Spleen (tissue), 11 donors: ENCODE results near the gene GRAMD1B. TPM values are rescaled to one million over a fixed set of nuclear protein-coding genes. Genes with fewer than 3 reads are reported as not detected.

ENCODE experiments used
- DNase-seq: peaks from one replicate; pipeline ENCODE4 v3.0.0-alpha.2; 2020
- H3K27ac ChIP-seq, 8 donors: fragments of 200-600 bp; sonication (generic) in 7 of 8; 1 replicate in 4 of 8; 2 replicates in 4 of 8; pipeline versions ENCODE4 v1.5.0 to v1.8.0; 2016 to 2021; ENCODE audit warnings: inconsistent platforms in 4 of 8, mild to moderate bottlenecking in 4 of 8, moderate library complexity in 1 of 8
- H3K27me3 ChIP-seq, 7 donors: fragments of 200-600 bp; sonication (generic) in 6 of 7; replicated peaks in 1 of 7; 1 replicate in 4 of 7; 2 replicates in 3 of 7; pipeline versions ENCODE4 v1.5.0 to v1.8.0; 2016 to 2021; ENCODE audit warnings: inconsistent platforms in 3 of 7, mild to moderate bottlenecking in 1 of 7
- H3K36me3 ChIP-seq, 6 donors: fragments of 200-600 bp; sonication (generic) in 5 of 6; 1 replicate in 4 of 6; 2 replicates in 2 of 6; pipeline versions ENCODE4 v1.5.0 to v1.8.0; 2016 to 2021; ENCODE audit warnings: inconsistent platforms in 2 of 6
- H3K4me1 ChIP-seq, 6 donors: fragments of 200-600 bp; sonication (generic) in 5 of 6; 1 replicate in 3 of 6; 2 replicates in 3 of 6; pipeline versions ENCODE4 v1.5.0 to v1.8.0; 2016 to 2021; ENCODE audit warnings: inconsistent platforms in 3 of 6
- H3K4me3 ChIP-seq, 8 donors: fragments of 200-600 bp; sonication (generic) in 7 of 8; 1 replicate in 4 of 8; 2 replicates in 4 of 8; pipeline versions ENCODE4 v1.5.0 to v1.8.0; 2016 to 2021; ENCODE audit warnings: inconsistent platforms in 4 of 8, mild to moderate bottlenecking in 4 of 8, moderate library complexity in 2 of 8
- H3K9me3 ChIP-seq, 8 donors: fragments of 200-600 bp; sonication (generic) in 7 of 8; 1 replicate in 4 of 8; 2 replicates in 4 of 8; pipeline versions ENCODE4 v1.5.0 to v1.8.0; 2016 to 2021; ENCODE audit warnings: inconsistent platforms in 4 of 8
- CTCF ChIP-seq, 11 experiments: fragments of 200-600 bp in 7 of 11; fragments of 450-650 bp in 4 of 11; sonication (generic) in 4 of 11; IDR thresholded peaks in 8 of 11; conservative IDR thresholded peaks in 3 of 11; 1 replicate in 7 of 11; 2 replicates in 4 of 11; pipeline versions ENCODE4 v1.4.0 to v1.8.0; 2016 to 2021; ENCODE audit warnings: antibody characterized with exemption in 11 of 11, inconsistent platforms in 4 of 11, mild to moderate bottlenecking in 1 of 11
- POLR2A ChIP-seq, 3 donors: fragments of 450-650 bp; IDR thresholded peaks; one replicate each; pipeline ENCODE4 v1.5.1; 2017; ENCODE audit warnings: antibody characterized with exemption in 3 of 3, mild to moderate bottlenecking in 1 of 3
- POLR2AphosphoS5 ChIP-seq, 3 donors: sonication (generic); formaldehyde crosslinking; IDR thresholded peaks; one replicate each; pipeline ENCODE4 v1.5.1; 2017; ENCODE audit warnings: antibody characterized with exemption in 3 of 3
- WGBS, 5 donors: extraction: QIAGEN DNeasy Blood & Tissue Kit in 3 of 5; methylation state at CpG; one replicate each; pipeline versions ENCODE4 v1.1.5 to v1.1.7; 2013 to 2018; 5-methylcytosine and 5-hydroxymethylcytosine counted together
- intact Hi-C: fragments of 100-400 bp; cut with DNase I; formaldehyde crosslinking; loops from one replicate; pipeline ENCODE4 v1.15.0; 2023; ENCODE audit warnings: low total_unique reads
- polyA plus RNA-seq, 3 donors: library from polyadenylated mRNA; stranded (reverse); fragments of 200-250 nt; gene quantifications; one replicate each; pipeline ENCODE4 v1.2.1, GENCODE V29; 2013
- total RNA-seq, 7 donors: library from RNA; depleted of rRNA in 3 of 7; stranded (reverse); fragments of >200 nt in 3 of 7; fragmentation: NEBNext Ultra II Directional in 4 of 7; extraction: Animal tissue kit (Norgen Biotek cat#: 25700) in 4 of 7; gene quantifications; one replicate each; pipeline versions ENCODE4 v1.1.0 to v1.2.1, GENCODE V29; 2016 to 2021
- donor health status: healthy with polysubstance abuse.
- donor health status: DM: no; HTN: no; CAD: no; lungs with moderate emphysema.
- donor health status: DM: no; HTN: no; CAD: no.
- donor health status: Bipolar disorder and iron deficiency.
- donor health status: healthy.
- donor health status: DM: no; HTN: no; CAD: no.
- donor health status: DM: yes; HTN: yes; CAD: no.

The GRAMD1B gene
- total and polyA plus RNA-seq, 10 donors = 1.7 to 15.6 (median 7.5) TPM

- Histone ChIP-seq H3K4me3 (no peak overlapping the region), H3K9me3 (no peaks in the 10 kb centered on the region), H3K36me3 (peaks cover 0 to 7% (median 0%) of the 10 kb centered on the region in 6 donors), H3K4me1 (peaks cover 0 to 13% (median 7%) of the 10 kb centered on the region in 6 donors), H3K27ac (no peak overlapping the region), H3K27me3 (peaks cover 0 to 17% (median 0%) of the 10 kb centered on the region in 7 donors)
- no peak for DNase-seq
- intact Hi-C loops = no loop called here
- TF ChIP-seq CTCF (IDR thresholded peaks at IDR 0.05 in 8 of 11, conservative IDR thresholded peaks at IDR 0.05 in 3 of 11) (no peak), POLR2A (IDR thresholded peaks at IDR 0.05) (no peak), POLR2AphosphoS5 (IDR thresholded peaks at IDR 0.05) (no peak)
- WGBS, 5 donors = 77 to 93% (median 85%) methylated on average over 5 of the region's 5 CpGs
These were observed 155.1 kb downstream of the GRAMD1B start for GRCh38 chr11:123585206-123585605.

GRCh38 chr11:123585706-123586105 lies 155.6 kb downstream of the GRAMD1B start:
- H3K4me1 ChIP-seq = peaks cover 0 to 12% (median 2%) of the 10 kb centered on the region in 6 donors
- H3K27me3 ChIP-seq = peaks cover 0 to 16% (median 0%) of the 10 kb centered on the region in 7 donors
- H3K4me3 ChIP-seq = no peak overlapping the region
- TF ChIP-seq POLR2AphosphoS5 (IDR thresholded peaks at IDR 0.05) (no peak), CTCF (IDR thresholded peaks at IDR 0.05 in 8 of 11, conservative IDR thresholded peaks at IDR 0.05 in 3 of 11) (no peak), POLR2A (IDR thresholded peaks at IDR 0.05) (no peak)
- H3K36me3 ChIP-seq = peaks cover 0 to 11% (median 0%) of the 10 kb centered on the region in 6 donors
- no peak overlapping the region for H3K27ac ChIP-seq
- DNase-seq = no peak
- WGBS, 5 donors = 46 to 65% (median 55%) methylated on average over 5 of the region's 5 CpGs
- intact Hi-C loops = no loop called here
- H3K9me3 ChIP-seq = no peaks in the 10 kb centered on the region

- TF ChIP-seq POLR2A (IDR thresholded peaks at IDR 0.05) = no peak
- no peak for TF ChIP-seq POLR2AphosphoS5 (IDR thresholded peaks at IDR 0.05)
- TF ChIP-seq CTCF (IDR thresholded peaks at IDR 0.05 in 8 of 11, conservative IDR thresholded peaks at IDR 0.05 in 3 of 11) = no peak
- no peak overlapping the region for H3K27ac ChIP-seq
- 77 to 89% (median 85%) methylated on average over 6 to 8 of the region's 8 CpGs for WGBS, 5 donors
- no peak for DNase-seq
- peaks cover 0 to 11% (median 0%) of the 10 kb centered on the region in 6 donors for H3K4me1 ChIP-seq
- H3K4me3 ChIP-seq = no peak overlapping the region
- H3K9me3 ChIP-seq = no peaks in the 10 kb centered on the region
- intact Hi-C loops = no loop called here
- peaks cover 0 to 7% (median 0%) of the 10 kb centered on the region in 7 donors for H3K27me3 ChIP-seq
- peaks cover 0 to 17% (median 0%) of the 10 kb centered on the region in 6 donors for H3K36me3 ChIP-seq
These were observed 156.5 kb downstream of the GRAMD1B start for GRCh38 chr11:123586568-123586967.

GRCh38 chr11:123587044-123587443 lies 157.0 kb downstream of the GRAMD1B start:
- Histone ChIP-seq H3K27me3 (peaks cover 0 to 2% (median 0%) of the 10 kb centered on the region in 7 donors), H3K27ac (no peak overlapping the region), H3K4me3 (no peak overlapping the region), H3K4me1 (peaks cover 0 to 11% (median 0%) of the 10 kb centered on the region in 6 donors), H3K9me3 (no peaks in the 10 kb centered on the region), H3K36me3 (peaks cover 0 to 17% (median 0%) of the 10 kb centered on the region in 6 donors)
- intact Hi-C loops = no loop called here
- 88 to 98% (median 91%) methylated on average over 2 of the region's 2 CpGs for WGBS, 5 donors
- no peak for TF ChIP-seq CTCF (IDR thresholded peaks at IDR 0.05 in 8 of 11, conservative IDR thresholded peaks at IDR 0.05 in 3 of 11)
- no peak for TF ChIP-seq POLR2AphosphoS5 (IDR thresholded peaks at IDR 0.05)
- TF ChIP-seq POLR2A (IDR thresholded peaks at IDR 0.05) = no peak
- no peak for DNase-seq
